Stimulated activated CD4-positive, alpha-beta T cell treated with anti-CD3 and anti-CD28 coated beads, Interleukin-4, amount 100 ng/mL, for 1 hour (primary cell): Measurements from ENCODE around the gene RPRD1B.
"Not testable (repeated sequence)": the region's sequence is repeated elsewhere in the genome, so short reads cannot be mapped to it uniquely, and the experiment has no call there.

Source experiments
- DNase-seq: peaks from one replicate; pipeline ENCODE4 v3.0.0-alpha.2; 2020

Gene RPRD1B

DNA sequence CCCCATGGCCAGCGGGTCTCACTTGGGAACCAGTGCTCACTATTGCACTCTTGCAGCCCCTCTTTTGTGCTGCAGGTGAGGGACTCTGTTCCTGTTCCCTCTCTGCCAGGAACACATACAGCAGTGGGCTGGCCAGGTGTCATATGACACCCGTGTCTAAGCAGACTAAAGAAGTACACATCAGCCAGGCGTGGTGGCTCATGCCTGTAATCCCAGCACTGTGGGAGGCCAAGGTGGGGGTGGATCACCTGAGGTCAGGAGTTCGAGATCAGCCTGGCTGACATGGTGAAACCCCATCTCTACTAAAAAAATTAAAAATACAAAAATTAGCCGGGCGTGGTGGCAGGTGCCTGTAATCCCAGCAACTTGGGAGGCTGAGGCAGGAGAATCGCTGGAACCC, 74.4 kb downstream of the RPRD1B start:
- DNase-seq: not testable (repeated sequence)

GRCh38 chr20:38108438-38108985, 75.0 kb downstream of the RPRD1B start:
- DNase-seq: no peak

- DNase-seq: no peak
Measured at GRCh38 chr20:38108986-38109541, 75.5 kb downstream of the RPRD1B start.

DNA sequence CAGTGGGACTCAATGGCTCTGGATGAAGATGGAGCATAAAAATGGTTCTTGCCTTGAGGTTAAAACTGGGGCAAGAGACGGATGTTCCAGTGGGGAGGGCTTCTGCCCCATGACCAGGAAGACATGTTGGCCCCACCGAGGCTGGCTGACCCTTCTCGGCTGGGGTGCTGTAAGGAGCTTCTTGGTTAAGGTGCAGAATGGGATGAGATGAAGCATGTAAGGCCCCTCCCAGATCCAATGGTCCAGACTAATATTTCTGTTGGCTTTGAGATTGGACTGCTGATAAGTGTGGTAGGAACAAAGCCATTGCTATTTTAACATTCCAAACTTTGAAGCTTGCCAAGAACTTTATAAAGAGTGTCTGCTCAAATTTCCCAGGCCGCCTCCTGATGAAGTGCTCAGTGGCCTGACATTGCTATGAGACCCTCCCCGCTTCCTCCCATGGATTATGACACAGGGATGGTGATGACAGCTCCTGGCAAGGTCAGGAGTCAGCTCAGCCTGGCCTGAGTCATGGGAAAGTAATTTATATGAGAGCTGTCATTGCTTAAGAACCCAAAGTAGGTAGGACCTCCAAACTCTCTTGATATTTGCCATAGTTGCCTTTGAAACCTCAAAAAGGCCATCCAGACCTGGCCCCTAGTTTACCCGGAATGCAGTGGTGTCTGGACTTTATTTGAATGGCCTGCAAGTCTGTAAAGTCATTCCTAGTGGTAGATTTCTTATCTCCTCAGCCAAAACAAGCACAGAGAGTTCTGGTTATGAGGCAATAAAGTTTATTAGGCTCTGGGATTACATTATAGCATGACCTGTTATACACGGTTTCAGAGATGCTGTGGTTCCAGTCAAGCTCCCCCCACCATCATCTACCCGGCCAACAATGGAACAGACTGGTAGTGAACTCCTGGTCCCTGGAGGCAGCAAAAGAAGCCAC, 76.3 kb downstream of the RPRD1B start:
- no peak for DNase-seq

- DNase-seq: no peak
Measured at GRCh38 chr20:38110525-38111178, 77.1 kb downstream of the RPRD1B start.

- DNase-seq: no peak
Measured at GRCh38 chr20:38111366-38112232, 78.1 kb downstream of the RPRD1B start.

DNA sequence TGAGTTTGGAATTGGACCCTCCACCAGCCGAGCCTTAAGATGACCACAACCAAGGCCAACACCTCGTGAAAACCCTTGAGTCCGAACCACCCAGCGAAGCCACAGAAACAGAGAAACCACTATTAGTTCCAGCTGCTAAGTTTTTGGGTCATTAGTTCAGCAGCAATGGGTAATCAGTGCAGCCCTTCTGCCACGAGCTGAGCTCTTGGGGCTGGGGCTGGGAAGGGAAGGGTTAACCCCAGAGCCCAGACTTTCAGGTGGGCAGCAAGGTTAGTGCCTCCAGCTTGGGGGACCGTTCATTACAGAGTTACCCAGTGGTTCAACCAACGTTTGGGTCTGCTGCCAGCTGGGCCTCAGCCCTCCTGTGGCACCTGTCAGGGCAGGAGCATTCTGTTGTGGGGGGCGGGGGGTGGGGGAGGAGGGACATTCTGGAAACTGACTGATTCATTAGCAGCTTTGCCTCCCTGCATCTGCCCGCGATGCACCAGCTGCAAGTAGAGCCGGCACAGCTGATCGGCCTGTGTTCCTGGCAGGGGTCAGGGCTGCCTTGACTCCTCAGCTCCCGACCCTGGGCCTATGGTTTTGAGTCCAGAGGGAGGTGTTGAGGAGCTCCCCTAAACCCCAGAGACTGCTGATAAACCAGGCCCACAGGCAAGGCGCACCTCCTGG, 78.8 kb downstream of the RPRD1B start:
- no peak for DNase-seq

DNA sequence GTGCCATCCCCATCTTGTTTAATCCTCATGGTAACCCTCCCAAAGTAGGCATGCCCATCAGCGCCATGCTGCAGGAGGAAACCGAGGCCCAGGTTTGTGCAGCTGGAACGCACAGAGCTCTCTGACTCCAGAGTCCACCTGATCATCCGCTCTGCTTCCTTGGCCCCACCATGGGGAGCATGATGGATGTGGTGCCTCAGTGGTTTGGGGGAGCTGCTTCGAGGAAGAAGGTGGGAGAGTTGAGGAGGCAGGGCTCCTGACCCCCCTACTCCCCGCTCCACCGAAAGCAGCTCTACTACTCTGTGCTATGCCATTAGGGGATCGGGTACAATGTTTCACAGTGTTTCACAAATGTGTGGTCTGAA, 79.4 kb downstream of the RPRD1B start:
- DNase-seq: no peak

DNA sequence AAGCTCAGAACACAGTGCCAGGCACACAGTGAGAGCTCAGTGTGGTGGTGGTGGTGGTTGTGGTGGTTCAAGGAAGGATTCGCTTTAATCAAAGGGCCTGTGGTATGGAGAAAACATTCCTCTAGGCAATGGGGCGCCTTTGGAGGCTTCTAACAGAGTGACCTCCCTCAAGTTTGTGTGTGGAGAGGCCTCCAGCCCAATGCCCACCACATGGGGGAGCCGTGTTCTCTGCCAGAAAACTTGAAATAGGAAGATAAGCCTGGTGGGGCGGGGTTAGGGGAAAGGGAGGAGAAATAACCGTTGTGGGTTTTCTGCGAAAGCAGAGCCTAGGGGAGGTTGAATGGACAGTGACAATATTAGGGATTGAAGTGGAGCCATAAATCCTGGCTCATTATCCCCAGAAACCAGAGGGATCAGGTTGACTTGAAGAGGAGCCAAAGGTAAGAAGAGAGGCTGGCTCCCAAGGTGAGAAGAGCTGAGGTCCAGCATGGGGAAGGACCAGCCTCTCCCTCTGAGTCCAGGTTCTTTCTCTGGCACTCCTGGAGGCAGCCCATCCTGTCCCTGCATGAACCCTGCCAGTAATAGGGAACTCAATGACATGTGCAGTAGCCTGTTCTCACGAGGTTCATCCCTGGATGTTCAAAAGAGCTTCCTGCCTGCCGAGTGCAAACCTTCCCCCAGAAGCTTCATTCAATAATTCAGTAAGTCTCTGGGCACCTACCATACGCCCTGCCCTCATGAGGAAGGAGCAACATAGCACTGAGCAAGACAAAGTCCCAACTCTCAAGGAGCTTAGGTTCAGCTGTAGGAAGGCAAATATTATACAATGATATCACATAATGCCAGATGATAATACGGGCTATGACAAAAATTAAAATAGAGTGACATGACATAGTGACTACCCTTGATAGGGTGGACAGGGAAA, 80.1 kb downstream of the RPRD1B start:
- DNase-seq: no peak

DNA sequence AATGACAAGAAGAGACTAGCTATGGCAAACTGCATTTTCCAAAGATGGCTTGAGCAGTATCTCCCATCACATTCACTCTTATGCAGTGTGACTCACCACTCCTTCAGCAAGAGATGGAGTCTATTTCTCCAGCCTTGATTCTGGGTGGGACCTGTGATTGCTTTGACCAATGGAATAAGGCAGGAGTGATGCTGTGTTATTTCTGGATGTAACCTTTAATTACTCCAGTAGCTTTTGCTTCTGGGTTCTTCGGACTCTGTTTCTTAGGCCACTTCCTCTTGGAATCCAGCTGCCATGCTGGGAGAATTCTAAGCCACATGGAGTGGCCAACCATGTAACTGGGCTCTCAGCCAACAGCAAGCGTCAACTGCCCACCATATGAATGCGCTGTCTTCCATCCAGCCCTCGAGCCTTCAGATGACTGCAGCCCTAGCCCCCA, 80.8 kb downstream of the RPRD1B start:
- DNase-seq: no peak

- no peak for DNase-seq
Measured at GRCh38 chr20:38115205-38115604, 81.7 kb downstream of the RPRD1B start.

- DNase-seq: no peak
Measured at GRCh38 chr20:38115896-38116295, 82.3 kb downstream of the RPRD1B start.

GRCh38 chr20:38116409-38117165, 83.0 kb downstream of the RPRD1B start:
- DNase-seq: no peak

DNA sequence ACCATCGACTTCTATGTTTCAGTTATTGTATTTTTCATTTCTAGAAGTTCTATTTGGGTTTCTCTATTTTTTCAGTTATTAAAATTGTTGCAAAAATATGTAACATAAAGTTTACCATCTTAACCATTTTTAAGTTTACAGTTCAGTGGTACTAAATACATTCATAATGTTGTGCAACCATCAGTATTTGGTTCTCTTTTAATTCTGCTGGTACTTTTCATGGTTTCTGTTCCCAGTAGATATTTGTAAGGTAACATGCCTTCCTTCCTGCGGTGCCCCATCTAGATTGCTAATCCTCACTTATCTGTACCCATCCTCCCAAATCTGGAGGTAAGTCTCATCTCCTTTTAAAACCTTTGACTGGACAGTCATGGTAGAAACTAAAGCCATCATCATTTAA, 83.7 kb downstream of the RPRD1B start:
- DNase-seq: no peak

DNA sequence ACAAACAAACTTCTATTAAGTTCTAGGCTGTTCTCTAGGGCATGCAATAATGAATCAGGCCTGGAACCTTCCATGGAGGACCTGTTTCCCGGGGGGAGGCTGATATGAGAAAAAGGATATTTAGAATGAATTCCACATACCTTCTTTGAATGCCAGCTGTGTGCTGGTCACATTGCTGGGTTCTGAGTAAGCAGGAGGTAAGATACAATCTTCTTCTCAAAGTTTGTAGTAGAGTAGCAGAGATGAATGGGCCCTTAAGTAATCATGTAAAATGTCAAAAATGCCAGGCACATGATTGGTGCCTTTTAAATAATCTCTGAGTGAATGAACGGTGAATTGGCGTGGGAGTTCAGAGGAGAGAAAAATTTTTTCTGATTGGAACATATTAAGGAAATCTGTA, 84.1 kb downstream of the RPRD1B start:
- no peak for DNase-seq

DNA sequence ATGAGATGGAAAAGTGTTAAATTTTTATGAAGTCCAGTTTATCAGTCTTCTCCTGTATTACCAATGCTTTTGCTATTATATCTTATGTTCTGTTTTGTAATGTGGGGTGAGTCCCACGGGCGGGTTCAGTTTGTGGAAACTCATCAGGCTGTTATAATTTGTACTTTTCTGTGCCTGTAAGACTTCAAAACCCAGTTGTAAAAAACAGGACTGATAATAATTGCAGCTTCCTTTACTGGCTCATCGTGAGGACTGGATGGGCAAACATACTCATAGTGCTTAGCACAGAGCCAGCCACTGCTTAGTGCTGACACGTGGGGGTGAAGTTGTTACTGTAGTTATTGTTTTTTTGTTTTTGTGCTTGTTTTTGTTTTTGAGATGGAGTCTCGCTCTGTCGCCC, 85.9 kb downstream of the RPRD1B start:
- DNase-seq: no peak

- DNase-seq: no peak
Measured at GRCh38 chr20:38120625-38120988, 87.1 kb downstream of the RPRD1B start.

DNA sequence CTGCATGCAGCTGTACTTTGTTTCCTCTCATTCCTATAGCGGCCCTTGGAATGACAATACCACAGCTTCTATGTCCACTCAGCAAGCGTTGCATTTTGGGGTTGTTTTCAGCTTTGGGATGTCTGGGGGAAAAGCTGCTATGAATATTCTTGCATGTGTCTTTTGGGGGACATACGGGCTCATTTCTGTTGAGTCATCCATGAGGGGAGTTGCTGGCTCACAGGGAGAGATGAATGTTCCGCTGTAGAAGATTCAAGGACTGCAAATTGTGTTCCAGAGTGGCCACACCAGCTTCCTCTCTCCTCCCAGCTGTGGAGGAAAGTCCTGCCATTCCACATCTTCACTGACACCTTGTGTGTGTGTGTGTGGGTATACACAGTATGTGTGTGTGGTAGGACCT, 88.2 kb downstream of the RPRD1B start:
- DNase-seq: no peak

- no peak for DNase-seq
Measured at GRCh38 chr20:38123021-38123587, 89.6 kb downstream of the RPRD1B start.
